ENCODE results near the gene KISS1R. TPM values are rescaled to one million over a fixed set of nuclear protein-coding genes. Genes with fewer than 3 reads are reported as not detected.
A peak's percentile ranks its signal among the peaks of the same experiment; 100 is the strongest.

KISS1R gene
- polyA plus RNA-seq, 2 of the 4 experiments (the other 2 are of a cell fraction), result 0.14 to 0.79 TPM

DNA sequence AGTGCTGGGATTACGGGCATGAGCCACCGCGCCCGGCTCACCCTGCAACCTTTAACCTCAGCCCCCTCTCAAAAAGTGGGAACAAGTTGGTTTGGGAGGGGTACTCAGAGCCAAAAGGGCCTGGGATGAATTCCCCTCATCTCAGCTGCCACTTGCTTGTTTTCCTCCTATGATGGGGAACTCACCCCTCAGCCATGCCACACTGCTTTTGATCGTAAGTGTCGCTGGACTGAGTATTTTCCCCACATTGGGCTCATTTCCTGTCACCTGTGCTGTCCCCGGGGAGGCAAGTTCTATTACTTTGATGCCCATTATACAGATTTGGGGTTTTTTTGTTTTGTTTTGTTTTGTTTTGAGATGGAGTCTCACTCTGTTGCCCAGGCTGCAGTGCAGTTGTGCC, 10.7 kb upstream of the KISS1R start:
- H3K4me3 ChIP-seq, result no peak overlapping the region
- no peak overlapping the region for H3K4me2 ChIP-seq
- H3K4me1 ChIP-seq, result peaks cover 17% of the 10 kb centered on the region
- ChIA-PET CTCF (interaction anchor here (1.0 to 1.4 kb wide), 3 partner anchors 9 to 16 kb away, joined by 3 to 8 read pairs (median 4); no protein-coding TSS in a partner anchor), POLR2A (no interaction called here)
- H3K9me3 ChIP-seq, result no peaks in the 10 kb centered on the region
- TF ChIP-seq CEBPB (IDR thresholded peaks at IDR 0.05) (no peak), KDM5A (IDR thresholded peaks at IDR 0.05) (no peak), ZC3H11A (IDR thresholded peaks at IDR 0.05) (no peak), NR3C1 (IDR thresholded peaks at IDR 0.05) (no peak), TP53 (CRISPR knock-in tag; IDR thresholded peaks at IDR 0.05) (no peak), RAD21 (conservative IDR thresholded peaks at IDR 0.05 in 1 of 2, IDR thresholded peaks at IDR 0.05 in 1 of 2) (no peak), JUN (IDR thresholded peaks at IDR 0.05) (no peak)
- no peak overlapping the region for H3K27ac ChIP-seq
- ATAC-seq (no peak), DNase-seq (ENCODE audit: low read depth in 1 of 2, low spot score in 1 of 2) (no peak), FAIRE-seq (no peak)
- WGBS (ENCODE audit: missing lambda C conversion rate), result 97% methylated on average over 7 of the region's 7 CpGs

DNA sequence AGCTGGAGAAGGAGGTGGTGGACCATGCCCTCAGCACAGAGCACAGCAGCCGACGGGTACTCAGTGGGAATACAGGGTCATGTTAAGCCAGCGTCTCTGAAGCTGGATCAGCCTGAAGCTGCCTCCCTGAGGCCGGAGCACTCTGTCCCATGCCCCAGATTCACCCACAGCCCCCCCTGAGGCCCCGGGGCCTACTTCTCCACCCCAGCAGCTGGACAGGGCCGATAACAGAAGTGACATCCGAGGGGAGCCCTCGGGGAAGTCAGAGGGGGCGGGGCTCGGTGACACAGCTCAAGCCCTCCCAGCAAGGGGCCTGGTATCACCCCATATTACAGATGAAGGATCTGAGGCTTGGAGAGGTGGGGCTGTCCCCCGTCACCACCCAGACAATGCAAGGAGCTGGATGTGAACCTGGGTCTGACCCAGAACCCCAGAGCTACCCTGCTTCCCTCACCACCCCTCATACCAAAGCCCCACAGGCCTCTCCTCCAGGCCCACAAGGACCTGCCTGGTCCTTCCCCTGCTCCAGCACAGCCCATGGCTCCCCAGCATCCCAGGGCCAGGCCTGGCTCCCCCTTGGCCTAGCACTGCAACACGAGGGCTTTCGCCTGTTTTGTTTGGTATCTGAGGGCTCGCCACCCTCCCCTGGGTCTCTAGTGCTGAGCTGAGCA, 9.8 kb upstream of the KISS1R start:
- Histone ChIP-seq H3K4me2 (no peak overlapping the region), H3K4me3 (no peak overlapping the region), H3K4me1 (peaks cover 17% of the 10 kb centered on the region), H3K9me3 (no peaks in the 10 kb centered on the region), H3K27ac (peak overlapping the region in 1 of 2 experiments; percentile 39; a peak in 2 of 6 replicates)
- CTCF ChIA-PET, result no interaction called here
- FAIRE-seq, result no peak
- ATAC-seq, result no peak
- POLR2A ChIA-PET, result interaction anchor here (0.5 kb wide), 1 partner anchor 49 kb away, joined by 3 read pairs; no protein-coding TSS in a partner anchor
- 92% methylated on average over 3 of the region's 14 CpGs for WGBS (ENCODE audit: missing lambda C conversion rate)
- DNase-seq (ENCODE audit: low read depth in 1 of 2, low spot score in 1 of 2), result no peak
- TF ChIP-seq MAZ (IDR thresholded peaks at IDR 0.05; ENCODE audit: borderline replicate concordance, low read depth, low read length) (no peak), ZC3H11A (IDR thresholded peaks at IDR 0.05) (no peak), SMC3 (IDR thresholded peaks at IDR 0.05) (no peak), MYC (IDR thresholded peaks at IDR 0.05; ENCODE audit: borderline replicate concordance, low read length) (no peak), RCOR1 (IDR thresholded peaks at IDR 0.05; ENCODE audit: low read depth, low read length) (no peak), TP53 (CRISPR knock-in tag; IDR thresholded peaks at IDR 0.05) (no peak), EHF (CRISPR knock-in tag; IDR thresholded peaks at IDR 0.05) (no peak), MAFK (IDR thresholded peaks at IDR 0.05; ENCODE audit: partially characterized antibody) (no peak), POLR2A (IDR thresholded peaks at IDR 0.05; ENCODE audit: low read length) (no peak)

DNA sequence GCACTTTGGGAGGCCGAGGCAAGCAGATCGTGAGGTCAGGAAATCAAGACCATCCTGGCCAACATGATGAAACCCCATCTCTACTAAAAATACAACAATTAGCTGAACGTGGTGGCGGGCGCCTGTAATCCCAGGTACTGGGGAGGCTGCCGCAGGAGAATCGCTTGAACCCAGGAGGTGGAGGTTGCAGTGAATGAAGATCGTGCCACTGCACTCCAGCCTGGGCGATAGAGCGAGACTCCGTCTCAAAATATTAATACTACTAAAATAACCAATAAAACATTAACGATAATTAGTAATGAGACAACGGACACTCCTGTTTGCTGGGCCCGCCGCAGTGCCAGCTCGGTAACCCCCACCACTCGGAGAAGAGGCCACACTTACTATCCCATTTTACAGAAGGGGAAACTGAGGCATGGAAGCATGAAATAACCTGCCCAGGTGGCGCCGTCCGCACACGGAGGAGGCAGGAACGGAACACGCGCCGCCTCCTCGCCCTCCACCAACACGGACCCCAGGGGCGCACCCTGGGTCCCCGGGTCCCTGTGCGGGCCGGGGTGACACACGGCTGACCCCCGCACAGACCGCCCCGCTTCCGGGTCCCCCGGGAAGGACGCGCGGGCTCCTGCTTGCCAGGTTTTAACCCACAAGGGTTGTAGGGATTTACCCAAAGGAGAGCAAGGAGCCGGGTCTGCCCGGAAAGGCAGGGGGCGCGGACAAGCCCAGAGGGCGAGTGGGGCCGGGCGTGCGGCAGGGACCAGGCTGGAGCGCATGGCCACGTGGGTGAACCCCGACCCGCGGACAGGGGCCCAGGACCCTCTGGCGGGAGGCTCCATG, 5.7 kb upstream of the KISS1R start:
- Histone ChIP-seq H3K9me3 (no peaks in the 10 kb centered on the region), H3K27ac (peak overlapping the region in 1 of 2 experiments; percentile 100; a peak in 4 of 6 replicates), H3K4me3 (peak overlapping the region; percentile 70; the same call in 2 of the 3 replicates), H3K4me1 (peaks cover 17% of the 10 kb centered on the region), H3K4me2 (peak overlapping the region; percentile 78)
- TF ChIP-seq MYC (IDR thresholded peaks at IDR 0.05; ENCODE audit: borderline replicate concordance, low read length) (no peak), EHMT2 (IDR thresholded peaks at IDR 0.05; ENCODE audit: low read depth) (no peak), CHD4 (IDR thresholded peaks at IDR 0.05; ENCODE audit: borderline replicate concordance) (peak; percentile 80; the same call in 1 of the 2 replicates), HEYL (CRISPR knock-in tag; IDR thresholded peaks at IDR 0.05) (no peak)
- TF ChIP-seq, protein P1, sequence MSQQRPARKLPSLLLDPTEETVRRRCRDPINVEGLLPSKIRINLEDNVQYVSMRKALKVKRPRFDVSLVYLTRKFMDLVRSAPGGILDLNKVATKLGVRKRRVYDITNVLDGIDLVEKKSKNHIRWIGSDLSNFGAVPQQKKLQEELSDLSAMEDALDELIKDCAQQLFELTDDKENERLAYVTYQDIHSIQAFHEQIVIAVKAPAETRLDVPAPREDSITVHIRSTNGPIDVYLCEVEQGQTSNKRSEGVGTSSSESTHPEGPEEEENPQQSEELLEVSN (IDR thresholded peaks at IDR 0.05; ENCODE audit: borderline replicate concordance, low read depth), result no peak
- POLR2A ChIA-PET, result no interaction called here
- FAIRE-seq (no peak), ATAC-seq (no peak), DNase-seq (ENCODE audit: low read depth in 1 of 2, low spot score in 1 of 2) (no peak)
- CTCF ChIA-PET, result no interaction called here
- 89% methylated on average over 46 of the region's 54 CpGs for WGBS (ENCODE audit: missing lambda C conversion rate)
